H9 (cell line): ENCODE measurements around the gene AMER3. TPM values are rescaled to one million over a fixed set of nuclear protein-coding genes. Genes with fewer than 3 reads are reported as not detected.
A peak's percentile ranks its signal among the peaks of the same experiment; 100 is the strongest.

Experiments
- DNase-seq: peaks from one replicate; pipeline ENCODE4 v3.0.0-alpha.2; 2017
- H2AFZ ChIP-seq: one replicate; pipeline ENCODE4 v1.6.1; 2013; ENCODE audit warnings: mild to moderate bottlenecking, low read length, control low read depth, moderate library complexity
- H2AK5ac ChIP-seq: 2 replicates; pipeline ENCODE4 v1.6.1; 2013; ENCODE audit warnings: low read length, control low read depth, mixed read lengths; ENCODE audit not compliant: insufficient read length
- H2BK120ac ChIP-seq: one replicate; pipeline ENCODE4 v1.6.1; 2013; ENCODE audit warnings: low read depth, mild to moderate bottlenecking, low read length, control low read depth, inconsistent platforms; ENCODE audit not compliant: poor library complexity, severe bottlenecking
- H2BK12ac ChIP-seq: 2 replicates; pipeline ENCODE4 v1.6.1; 2013; ENCODE audit warnings: low read length, control low read depth, mixed read lengths, low read depth; ENCODE audit not compliant: insufficient read length
- H2BK15ac ChIP-seq: 2 replicates; pipeline ENCODE4 v1.6.1; 2013; ENCODE audit warnings: low read depth, low read length, control low read depth
- H2BK20ac ChIP-seq: one replicate; pipeline ENCODE4 v1.6.1; 2013; ENCODE audit warnings: low read depth, mild to moderate bottlenecking, low read length, control low read depth, inconsistent platforms; ENCODE audit not compliant: poor library complexity, severe bottlenecking
- H2BK5ac ChIP-seq: 2 replicates; pipeline ENCODE4 v1.6.1; 2013; ENCODE audit warnings: low read length, control low read depth, mixed read lengths; ENCODE audit not compliant: insufficient read length
- H3K14ac ChIP-seq: 2 replicates; pipeline ENCODE4 v1.6.1; 2013; ENCODE audit warnings: low read length, control low read depth; ENCODE audit not compliant: insufficient read depth
- H3K18ac ChIP-seq: 2 replicates; pipeline ENCODE4 v1.6.1; 2013; ENCODE audit warnings: low read depth, mild to moderate bottlenecking, mixed read lengths, low read length, control low read depth; ENCODE audit not compliant: insufficient read length
- H3K23ac ChIP-seq: 2 replicates; pipeline ENCODE4 v1.6.1; 2013; ENCODE audit warnings: low read length, control low read depth, mixed read lengths, low read depth; ENCODE audit not compliant: insufficient read length
- H3K23me2 ChIP-seq: 2 replicates; pipeline ENCODE4 v1.6.1; 2013; ENCODE audit warnings: low read depth, mild to moderate bottlenecking, mixed read lengths, low read length, control low read depth; ENCODE audit not compliant: insufficient read length, poor library complexity, severe bottlenecking
- H3K27ac ChIP-seq: 2 replicates; pipeline ENCODE4 v1.5.1; 2013; ENCODE audit warnings: low read length, control low read depth, mixed read lengths, low read depth; ENCODE audit not compliant: insufficient read length
- H3K27me3 ChIP-seq: 2 replicates; pipeline ENCODE4 v1.6.1; 2013; ENCODE audit warnings: low read length, control low read depth, inconsistent platforms; ENCODE audit not compliant: insufficient read depth
- H3K4ac ChIP-seq: 2 replicates; pipeline ENCODE4 v1.6.1; 2013; ENCODE audit warnings: low read depth, mild to moderate bottlenecking, control low read depth, inconsistent platforms, low read length, moderate library complexity
- H3K4me1 ChIP-seq: 2 replicates; pipeline ENCODE4 v1.6.1; 2013; ENCODE audit warnings: low read length, control low read depth, inconsistent platforms; ENCODE audit not compliant: insufficient read depth
- H3K4me2 ChIP-seq: 2 replicates; pipeline ENCODE4 v1.6.1; 2013; ENCODE audit warnings: low read length, control low read depth, mixed read lengths; ENCODE audit not compliant: insufficient read length, insufficient read depth
- H3K56ac ChIP-seq: 2 replicates; pipeline ENCODE4 v1.6.1; 2013; ENCODE audit warnings: low read depth, mild to moderate bottlenecking, mixed read lengths, low read length, control low read depth; ENCODE audit not compliant: insufficient read length
- H3K79me1 ChIP-seq: 2 replicates; pipeline ENCODE4 v1.6.1; 2013; ENCODE audit warnings: low read depth, mild to moderate bottlenecking, moderate library complexity, low read length, control low read depth, inconsistent platforms; ENCODE audit not compliant: insufficient read depth, poor library complexity, severe bottlenecking
- H3K79me2 ChIP-seq: 2 replicates; pipeline ENCODE4 v1.6.1; 2013; ENCODE audit warnings: low read length, control low read depth, inconsistent platforms; ENCODE audit not compliant: insufficient read depth
- H3K9ac ChIP-seq: 2 replicates; pipeline ENCODE4 v1.6.1; 2013; ENCODE audit warnings: low read length, control low read depth, mixed read lengths; ENCODE audit not compliant: insufficient read length; ENCODE audit errors: extremely low read depth
- H3K9me3 ChIP-seq: one replicate; pipeline ENCODE4 v1.6.1; 2013; ENCODE audit warnings: low read depth, low read length, inconsistent platforms; ENCODE audit not compliant: control insufficient read depth
- H3T11ph ChIP-seq: one replicate; pipeline ENCODE4 v1.6.1; 2013; ENCODE audit warnings: mild to moderate bottlenecking, low read length, control low read depth, inconsistent platforms
- H4K20me1 ChIP-seq: one replicate; pipeline ENCODE4 v1.6.1; 2013; ENCODE audit not compliant: control insufficient read depth, insufficient read length, insufficient read depth
- H4K5ac ChIP-seq: 2 replicates; pipeline ENCODE4 v1.6.1; 2013; ENCODE audit warnings: low read depth, mild to moderate bottlenecking, mixed read lengths, low read length, control low read depth; ENCODE audit not compliant: insufficient read length
- H4K8ac ChIP-seq: replicated peaks from 2 replicates; pipeline ENCODE4 v1.6.1; 2013; ENCODE audit warnings: low read length, control low read depth, mixed read lengths, low read depth; ENCODE audit not compliant: insufficient read length
- H4K91ac ChIP-seq: 2 replicates; pipeline ENCODE4 v1.6.1; 2013; ENCODE audit warnings: low read depth, mild to moderate bottlenecking, moderate library complexity, mixed read lengths, low read length, control low read depth; ENCODE audit not compliant: insufficient read length
- H3K27ac Mint-ChIP-seq, 3 experiments: 2 replicates in 2 of 3; 3 replicates in 1 of 3; pipeline ENCODE4 v1.8.0; 2020 to 2021; ENCODE audit warnings: mixed read lengths in 3 of 3, mild to moderate bottlenecking in 1 of 3, moderate library complexity in 1 of 3
- H3K27me3 Mint-ChIP-seq: 2 replicates; pipeline ENCODE4 v1.8.0; 2021; ENCODE audit warnings: low read depth, mild to moderate bottlenecking, moderate library complexity, mixed read lengths
- H3K36me3 Mint-ChIP-seq, 3 experiments: 2 replicates in 2 of 3; 3 replicates in 1 of 3; pipeline ENCODE4 v1.8.0; 2020 to 2021; ENCODE audit warnings: low read depth in 3 of 3, mixed read lengths in 3 of 3; ENCODE audit not compliant: insufficient read depth in 1 of 3
- H3K4me1 Mint-ChIP-seq, 2 experiments: 2 replicates each; pipeline ENCODE4 v1.8.0; 2020; ENCODE audit warnings: mixed read lengths in 2 of 2
- H3K4me3 Mint-ChIP-seq, 2 experiments: 2 replicates in 1 of 2; 3 replicates in 1 of 2; pipeline ENCODE4 v1.8.0; 2020 to 2021; ENCODE audit warnings: mild to moderate bottlenecking in 2 of 2, mixed read lengths in 2 of 2, moderate library complexity in 1 of 2
- H3K9me3 Mint-ChIP-seq, 2 experiments: 2 replicates in 1 of 2; 3 replicates in 1 of 2; pipeline ENCODE4 v1.8.0; 2020; ENCODE audit warnings: mild to moderate bottlenecking in 2 of 2, mixed read lengths in 2 of 2, moderate library complexity in 1 of 2
- CTCF ChIP-seq: fragments of 200-600 bp; sonication (generic); conservative IDR thresholded peaks from 3 replicates; pipeline ENCODE4 v1.8.0; 2021; ENCODE audit warnings: antibody characterized with exemption, mild to moderate bottlenecking
- WGBS: extraction: QIAGEN DNeasy Blood & Tissue Kit; methylation state at CpG from one replicate; pipeline ENCODE4 v1.1.7; 2013; ENCODE audit warnings: missing lambda C conversion rate, low lambda C conversion rate, mixed read lengths; ENCODE audit not compliant: insufficient read length; ENCODE audit errors: extremely low coverage; 5-methylcytosine and 5-hydroxymethylcytosine counted together
- total RNA-seq: library from RNA; stranded (reverse); gene quantifications from 2 replicates; pipeline ENCODE4 v1.2.1, GENCODE V29; 2021

AMER3 gene
- total RNA-seq, 1 experiment from 2014 or later = 0.59 TPM

- no CpG with 5 or more reads among the region's 7 CpGs for WGBS
- no peak overlapping the region for H2BK15ac ChIP-seq
- H3K4me3 Mint-ChIP-seq = no peak overlapping the region
- H4K20me1 ChIP-seq = no peaks in the 10 kb centered on the region
- no peaks in the 10 kb centered on the region for H3K79me2 ChIP-seq
- H2AFZ ChIP-seq = no peak overlapping the region
- H4K8ac ChIP-seq = no peak overlapping the region
- H3T11ph ChIP-seq = no peak overlapping the region
- no peak overlapping the region for H2BK12ac ChIP-seq
- no peak overlapping the region for H2BK20ac ChIP-seq
- H3K18ac ChIP-seq = no peak overlapping the region
- H4K91ac ChIP-seq = no peak overlapping the region
- no peak overlapping the region for H3K4ac ChIP-seq
- TF ChIP-seq CTCF = no peak
- H3K14ac ChIP-seq = no peak overlapping the region
- H4K5ac ChIP-seq = no peak overlapping the region
- DNase-seq = no peak
- H3K27me3 Mint-ChIP-seq = no peaks in the 10 kb centered on the region
- H3K27ac Mint-ChIP-seq = peak overlapping the region in 1 of 3 experiments; percentile 39; a peak in 2 of 7 replicates
- no peaks in the 10 kb centered on the region for H3K79me1 ChIP-seq
- H3K4me2 ChIP-seq = no peak overlapping the region
- no peak overlapping the region for H3K23ac ChIP-seq
- H2BK120ac ChIP-seq = no peak overlapping the region
- H3K9me3 ChIP-seq = no peaks in the 10 kb centered on the region
- no peak overlapping the region for H3K9ac ChIP-seq
- H3K36me3 Mint-ChIP-seq = peaks cover 0 to 9% (median 7%) of the 10 kb centered on the region in 3 experiments; a peak in 4 of 7 replicates
- H3K27ac ChIP-seq = no peak overlapping the region
- H3K4me1 ChIP-seq = no peaks in the 10 kb centered on the region
- no peak overlapping the region for H2AK5ac ChIP-seq
- no peaks in the 10 kb centered on the region for H3K27me3 ChIP-seq
- H3K9me3 Mint-ChIP-seq = peaks cover 7 to 14% of the 10 kb centered on the region in 2 experiments; a peak in 3 of 5 replicates
- no peak overlapping the region for H2BK5ac ChIP-seq
- no peaks in the 10 kb centered on the region for H3K23me2 ChIP-seq
- H3K56ac ChIP-seq = no peak overlapping the region
- H3K4me1 Mint-ChIP-seq = peaks cover 0 to 6% of the 10 kb centered on the region in 2 experiments; a peak in 3 of 4 replicates
Observed at GRCh38 chr2:130769343-130769907, 14.1 kb downstream of the AMER3 start.
